ENCODE data around the gene AGPAT3. TPM values are rescaled to one million over a fixed set of nuclear protein-coding genes. Genes with fewer than 3 reads are reported as not detected.

Gene AGPAT3
- total and polyA plus RNA-seq, 2 donors (not counting 3 experiments of a cell fraction or from before 2014, with no cell fraction given) = 39.9 to 76.7 TPM

DNA sequence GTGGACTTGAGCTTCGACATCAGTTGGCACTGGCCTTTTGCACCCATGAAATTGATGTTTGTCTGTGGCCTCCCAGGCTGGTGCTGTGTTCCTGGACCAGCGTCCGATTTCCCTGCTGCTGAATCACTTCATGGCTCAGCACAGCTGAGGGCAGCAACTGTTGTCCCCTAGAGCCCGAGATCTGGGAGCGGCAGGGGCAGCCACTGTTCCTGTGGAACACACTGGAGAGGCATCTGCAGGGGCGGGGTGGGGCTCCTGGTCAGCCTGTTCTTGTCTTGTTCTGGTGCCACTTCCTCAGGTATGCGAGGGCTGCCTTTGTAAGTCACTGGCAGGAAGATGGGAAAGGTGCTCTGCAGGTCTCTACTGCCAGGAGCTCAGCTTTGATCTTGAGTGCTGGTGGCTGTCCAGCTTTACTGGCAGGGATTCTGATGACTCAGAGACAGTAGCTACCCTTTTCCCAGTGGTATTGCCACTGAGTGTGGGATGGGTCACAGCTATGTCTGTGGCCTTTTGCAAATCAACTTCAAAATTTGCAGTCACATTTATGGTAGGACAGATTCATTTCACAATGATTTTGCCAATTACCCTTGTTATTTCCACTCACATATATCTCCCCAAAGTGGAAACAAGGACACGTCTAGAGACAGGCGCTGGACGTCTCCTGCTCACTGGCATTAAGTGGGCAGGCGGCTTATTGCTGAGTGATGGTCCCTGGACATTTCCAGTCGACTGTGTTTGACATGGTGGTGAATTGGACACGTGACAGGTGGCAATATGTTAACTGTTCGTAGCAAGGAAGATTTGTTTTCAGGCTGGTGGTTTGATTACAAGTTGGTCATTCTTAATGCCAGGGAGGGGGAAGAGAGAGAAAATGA is 15.3 kb downstream of the AGPAT3 start:
- H3K4me1 ChIP-seq (ENCODE audit: control insufficient read depth, extremely low read depth, insufficient read depth, low read length) = peaks cover 7% of the 10 kb centered on the region

DNA sequence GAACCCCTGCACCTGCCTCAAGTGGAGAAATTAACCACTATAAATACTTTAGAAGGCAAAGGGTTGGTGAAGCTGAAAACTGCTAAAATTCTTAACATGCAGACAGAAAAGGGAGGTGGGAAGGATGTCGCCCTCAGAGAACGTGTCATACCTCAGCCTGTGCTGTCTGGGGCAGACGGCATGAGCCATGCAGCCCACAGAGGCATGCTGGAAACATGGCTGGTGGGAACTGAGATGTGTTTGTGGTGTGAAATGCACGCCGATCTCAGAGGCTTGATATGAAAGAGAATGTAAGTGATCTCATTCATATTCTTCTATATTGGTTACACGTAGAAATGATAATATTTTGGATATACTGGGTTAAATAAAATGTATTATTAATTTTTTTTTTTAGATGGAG is 16.3 kb downstream of the AGPAT3 start:
- H3K9me3 ChIP-seq (replicated peaks; ENCODE audit: control insufficient read depth, insufficient read depth, low read length) = no peaks in the 10 kb centered on the region
- no peak for TF ChIP-seq MYC (IDR thresholded peaks at IDR 0.05; ENCODE audit: low read depth, low read length)
- TF ChIP-seq, protein P1, sequence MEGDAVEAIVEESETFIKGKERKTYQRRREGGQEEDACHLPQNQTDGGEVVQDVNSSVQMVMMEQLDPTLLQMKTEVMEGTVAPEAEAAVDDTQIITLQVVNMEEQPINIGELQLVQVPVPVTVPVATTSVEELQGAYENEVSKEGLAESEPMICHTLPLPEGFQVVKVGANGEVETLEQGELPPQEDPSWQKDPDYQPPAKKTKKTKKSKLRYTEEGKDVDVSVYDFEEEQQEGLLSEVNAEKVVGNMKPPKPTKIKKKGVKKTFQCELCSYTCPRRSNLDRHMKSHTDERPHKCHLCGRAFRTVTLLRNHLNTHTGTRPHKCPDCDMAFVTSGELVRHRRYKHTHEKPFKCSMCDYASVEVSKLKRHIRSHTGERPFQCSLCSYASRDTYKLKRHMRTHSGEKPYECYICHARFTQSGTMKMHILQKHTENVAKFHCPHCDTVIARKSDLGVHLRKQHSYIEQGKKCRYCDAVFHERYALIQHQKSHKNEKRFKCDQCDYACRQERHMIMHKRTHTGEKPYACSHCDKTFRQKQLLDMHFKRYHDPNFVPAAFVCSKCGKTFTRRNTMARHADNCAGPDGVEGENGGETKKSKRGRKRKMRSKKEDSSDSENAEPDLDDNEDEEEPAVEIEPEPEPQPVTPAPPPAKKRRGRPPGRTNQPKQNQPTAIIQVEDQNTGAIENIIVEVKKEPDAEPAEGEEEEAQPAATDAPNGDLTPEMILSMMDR (IDR thresholded peaks at IDR 0.05; ENCODE audit: extremely low read depth in 1 of 2, insufficient read depth in 1 of 2, low read depth in 1 of 2, low read length in 2 of 2) = no peak
- no peak for TF ChIP-seq POLR2AphosphoS5 (IDR thresholded peaks at IDR 0.05; ENCODE audit: insufficient read depth, low read depth, low read length)
- TF ChIP-seq FOS (IDR thresholded peaks at IDR 0.05; ENCODE audit: borderline replicate concordance, insufficient read depth, low read length) = no peak
- no peak for TF ChIP-seq EZH2 (IDR thresholded peaks at IDR 0.05; ENCODE audit: borderline replicate concordance, low read depth, low read length, severe bottlenecking)
- DNase-seq (ENCODE audit: low read depth, low spot score) (no peak), FAIRE-seq (no peak)
- H4K20me1 ChIP-seq (replicated peaks; ENCODE audit: control insufficient read depth, extremely low read depth, insufficient read depth, low read length) = no peaks in the 10 kb centered on the region
- peaks cover 7% of the 10 kb centered on the region for H3K4me1 ChIP-seq (ENCODE audit: control insufficient read depth, extremely low read depth, insufficient read depth, low read length)
- no peak overlapping the region for H3K27ac ChIP-seq (ENCODE audit: insufficient read depth, low read depth, low read length)
- no peak overlapping the region for H3K9ac ChIP-seq (replicated peaks; ENCODE audit: extremely low read depth, insufficient read depth, low read length)
- intact Hi-C loops (cut with micrococcal nuclease) = no loop called here
- no peak overlapping the region for H3K4me3 ChIP-seq (replicated peaks in 1 of 3; ENCODE audit: insufficient read depth in 1 of 3, low read depth in 1 of 3, low read length in 3 of 3)
- H3K9me1 ChIP-seq (replicated peaks; ENCODE audit: control insufficient read depth, extremely low read depth, insufficient read depth, low read length) = no peaks in the 10 kb centered on the region
- H3K36me3 ChIP-seq (ENCODE audit: control insufficient read depth in 2 of 2, extremely low read depth in 1 of 2, insufficient read depth in 2 of 2, low read length in 2 of 2) = peaks cover 0 to 10% of the 10 kb centered on the region in 2 experiments
- H2AFZ ChIP-seq (ENCODE audit: low read depth, low read length) = no peak overlapping the region
- H3K79me2 ChIP-seq (ENCODE audit: control insufficient read depth, insufficient read depth, low read length) = peaks cover 59% of the 10 kb centered on the region
- dilution Hi-C loops (cut with MboI; ENCODE audit: extremely low pct_ligation_motif_present, low sequenced_read_pairs) = no loop called here
- H3K4me2 ChIP-seq (ENCODE audit: insufficient read depth, low read length) = no peak overlapping the region
- POLR2A ChIA-PET = no interaction called here
- BruUV-seq (replicated peaks) = no TSS peak
- CTCF ChIA-PET = no interaction called here
- H3K27me3 ChIP-seq (ENCODE audit: control insufficient read depth in 2 of 2, insufficient read depth in 2 of 2, low read length in 2 of 2) = no peaks in the 10 kb centered on the region

More for the DNA sequence above, 15.3 kb downstream of the AGPAT3 start:
- no peaks in the 10 kb centered on the region for H3K9me3 ChIP-seq (replicated peaks; ENCODE audit: control insufficient read depth, insufficient read depth, low read length)
- H3K79me2 ChIP-seq (ENCODE audit: control insufficient read depth, insufficient read depth, low read length) = peaks cover 55% of the 10 kb centered on the region
- H2AFZ ChIP-seq (ENCODE audit: low read depth, low read length) = no peak overlapping the region
- TF ChIP-seq FOS (IDR thresholded peaks at IDR 0.05; ENCODE audit: borderline replicate concordance, insufficient read depth, low read length) (peak; percentile 6), EZH2 (IDR thresholded peaks at IDR 0.05; ENCODE audit: borderline replicate concordance, low read depth, low read length, severe bottlenecking) (no peak)
- DNase-seq (ENCODE audit: low read depth, low spot score) (no peak), FAIRE-seq (peak; percentile 44)
- H3K9me1 ChIP-seq (replicated peaks; ENCODE audit: control insufficient read depth, extremely low read depth, insufficient read depth, low read length) = no peaks in the 10 kb centered on the region
- H3K9ac ChIP-seq (replicated peaks; ENCODE audit: extremely low read depth, insufficient read depth, low read length) = no peak overlapping the region
- CTCF ChIA-PET = interaction anchor here (0.9 kb wide), 1 partner anchor 12 kb away, joined by 3 read pairs; no protein-coding TSS in a partner anchor
- no peak overlapping the region for H3K4me2 ChIP-seq (ENCODE audit: insufficient read depth, low read length)
- dilution Hi-C loops (cut with MboI; ENCODE audit: extremely low pct_ligation_motif_present, low sequenced_read_pairs) (no loop called here), intact Hi-C loops (cut with micrococcal nuclease) (no loop called here)
- no peaks in the 10 kb centered on the region for H4K20me1 ChIP-seq (replicated peaks; ENCODE audit: control insufficient read depth, extremely low read depth, insufficient read depth, low read length)
- no TSS peak for BruUV-seq (replicated peaks)
- no peak overlapping the region for H3K4me3 ChIP-seq (replicated peaks in 1 of 3; ENCODE audit: insufficient read depth in 1 of 3, low read depth in 1 of 3, low read length in 3 of 3)
- H3K27me3 ChIP-seq (ENCODE audit: control insufficient read depth in 2 of 2, insufficient read depth in 2 of 2, low read length in 2 of 2) = no peaks in the 10 kb centered on the region
- H3K27ac ChIP-seq (ENCODE audit: insufficient read depth, low read depth, low read length) = no peak overlapping the region
- POLR2A ChIA-PET = no interaction called here
- H3K36me3 ChIP-seq (ENCODE audit: control insufficient read depth in 2 of 2, extremely low read depth in 1 of 2, insufficient read depth in 2 of 2, low read length in 2 of 2) = peaks cover 0 to 10% of the 10 kb centered on the region in 2 experiments
